GM18861 (cell line): ENCODE measurements around the gene B3GNT4.
"Not testable (repeated sequence)": the region's sequence is repeated elsewhere in the genome, so short reads cannot be mapped to it uniquely, and the experiment has no call there.

Source experiments
- ATAC-seq: cut with Tn5 transposase; IDR thresholded peaks from one replicate; pipeline ENCODE4 v1.9.1; 2021; ENCODE audit not compliant: unreplicated experiment

B3GNT4 gene

DNA sequence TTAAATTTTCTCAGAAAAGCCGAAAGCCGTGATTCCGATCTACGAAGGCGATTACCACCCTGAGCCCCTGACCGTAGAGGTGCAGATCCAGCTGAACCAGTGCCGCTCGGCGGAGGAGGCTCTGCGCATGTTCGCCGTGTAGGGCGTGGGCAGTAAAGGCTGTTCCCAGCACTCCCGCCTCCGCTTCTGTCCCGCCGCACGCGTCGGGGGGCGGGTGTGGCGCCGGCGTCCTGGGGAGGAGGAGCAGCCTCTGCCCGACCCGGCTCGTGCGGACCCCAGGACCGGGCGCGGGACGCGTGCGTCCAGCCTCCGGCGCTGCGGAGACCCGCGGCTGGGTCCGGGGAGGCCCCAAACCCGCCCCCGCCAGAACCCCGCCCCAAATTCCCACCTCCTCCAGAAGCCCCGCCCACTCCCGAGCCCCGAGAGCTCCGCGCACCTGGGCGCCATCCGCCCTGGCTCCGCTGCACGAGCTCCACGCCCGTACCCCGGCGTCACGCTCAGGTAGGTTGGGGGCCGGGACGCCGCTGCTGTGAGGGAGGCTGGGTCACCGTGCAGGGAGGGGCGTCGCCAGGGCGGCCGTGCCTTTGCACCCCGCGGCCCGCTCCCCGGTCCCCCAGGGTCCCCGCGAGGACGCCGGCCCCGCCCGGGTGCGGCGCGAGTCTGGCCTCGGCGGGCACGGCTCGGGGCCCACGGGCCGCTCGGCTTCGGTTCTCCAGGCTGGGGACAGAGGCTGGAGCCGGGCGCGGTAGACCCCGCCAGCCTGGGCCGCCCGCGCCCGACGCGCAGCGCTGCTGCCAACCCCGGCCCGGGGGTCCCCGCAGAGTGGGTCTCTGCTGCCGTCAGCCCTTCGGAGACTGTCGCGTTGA, at the start of gene B3GNT4:
Gene B3GNT4, plus strand, starts transcription at position 409 of the 866 bp plus-strand sequence. CDS start 910 bp downstream, outside the sequence.
- ATAC-seq: no peak

- no peak for ATAC-seq
Observed at GRCh38 chr12:122155705-122156104, 47.8 kb upstream of the B3GNT4 start.

DNA sequence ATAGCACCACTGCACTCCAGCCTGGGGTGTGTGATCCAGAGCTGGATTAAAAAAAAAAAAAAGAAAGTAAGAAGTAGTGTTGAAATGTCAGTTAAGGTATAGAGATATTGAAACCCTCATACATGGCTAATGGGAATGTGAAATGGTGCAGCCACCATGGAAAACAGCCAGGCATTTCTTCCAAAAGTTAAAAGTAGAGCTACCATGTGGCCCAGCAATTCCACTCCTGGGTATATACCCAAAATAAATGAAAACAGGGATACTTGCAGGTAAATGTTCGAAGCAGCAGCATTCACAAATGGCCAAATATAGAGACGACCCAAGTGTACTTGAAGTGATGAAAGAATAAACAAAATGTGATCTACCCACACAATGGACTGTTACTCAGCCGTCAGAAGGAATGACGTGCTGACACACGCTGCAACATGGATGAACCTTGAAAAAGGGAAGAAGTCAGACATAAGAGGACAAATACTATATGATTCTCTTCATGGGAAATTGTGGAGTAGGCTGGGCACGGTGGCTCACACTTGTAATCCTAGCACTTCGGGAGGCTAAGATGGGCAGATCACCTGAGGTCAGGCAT, 44.7 kb upstream of the B3GNT4 start:
- ATAC-seq: no peak

DNA sequence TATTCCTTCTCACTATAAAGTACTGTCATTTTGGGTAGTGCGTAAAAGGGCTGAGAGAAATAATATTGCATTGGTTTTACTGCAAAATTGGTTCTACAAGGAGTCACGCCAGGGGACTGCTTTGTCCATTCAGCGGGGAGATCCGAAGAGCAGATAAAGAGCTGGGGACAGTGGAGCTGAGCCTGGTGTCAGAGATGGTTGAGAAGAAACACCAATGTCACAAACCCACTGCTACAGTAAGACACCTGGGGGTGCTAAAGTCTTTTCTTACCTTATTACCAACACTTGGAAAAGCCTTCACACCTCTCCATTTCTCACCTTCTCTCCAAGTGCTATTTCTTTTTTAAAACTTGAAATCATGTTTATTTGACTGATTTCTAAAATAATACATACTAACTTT, 43.6 kb upstream of the B3GNT4 start:
- ATAC-seq: no peak

- ATAC-seq: no peak
Observed at GRCh38 chr12:122160761-122161160, 42.7 kb upstream of the B3GNT4 start.

GRCh38 chr12:122161682-122162081, 41.8 kb upstream of the B3GNT4 start:
- ATAC-seq: no peak

GRCh38 chr12:122162976-122163375, 40.5 kb upstream of the B3GNT4 start:
- ATAC-seq: no peak

DNA sequence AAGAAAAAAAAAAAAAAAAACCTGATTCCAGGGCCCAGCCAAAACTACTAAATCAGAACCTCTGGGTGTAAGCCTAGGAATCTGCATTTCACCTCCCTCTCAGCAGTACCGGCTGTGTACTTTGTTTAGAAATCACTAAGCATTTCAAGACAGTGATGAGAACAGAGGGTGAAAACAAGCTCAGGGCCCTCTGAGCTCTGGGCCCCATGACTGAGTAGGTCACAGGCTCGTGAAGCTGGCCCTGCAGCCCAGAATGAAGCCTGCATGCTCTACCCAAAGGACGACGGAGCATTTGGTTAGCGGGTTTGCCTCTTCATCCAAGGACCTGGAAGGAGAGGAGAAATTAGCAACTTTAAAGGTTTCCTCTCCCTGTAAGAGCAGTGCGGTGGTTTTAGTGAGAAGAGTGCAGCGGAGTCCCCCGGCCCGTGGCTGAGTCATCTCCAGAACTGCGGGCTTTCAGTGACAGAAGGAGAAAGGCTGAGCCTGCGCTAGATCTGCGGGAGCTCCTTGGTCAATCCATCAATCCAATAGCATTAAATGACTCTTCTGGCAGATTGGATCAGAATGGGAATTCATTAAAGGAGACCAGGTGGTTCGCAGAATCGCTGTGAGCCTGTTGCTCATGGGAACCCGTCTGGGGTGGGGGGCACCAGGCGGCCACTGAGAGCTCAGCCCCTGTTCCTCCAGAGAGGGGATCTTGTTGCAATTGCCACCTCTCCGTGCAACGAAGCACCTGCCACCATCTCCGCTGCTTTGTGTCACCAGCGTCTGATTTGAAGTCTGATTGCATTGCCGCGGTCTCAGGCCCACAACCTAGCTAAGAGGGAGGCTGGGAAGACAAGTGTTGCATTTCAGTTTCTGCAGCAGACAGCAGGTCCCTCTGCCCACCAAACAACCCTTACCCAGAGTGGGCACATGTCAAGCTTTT, 36.8 kb upstream of the B3GNT4 start:
- ATAC-seq: no peak

DNA sequence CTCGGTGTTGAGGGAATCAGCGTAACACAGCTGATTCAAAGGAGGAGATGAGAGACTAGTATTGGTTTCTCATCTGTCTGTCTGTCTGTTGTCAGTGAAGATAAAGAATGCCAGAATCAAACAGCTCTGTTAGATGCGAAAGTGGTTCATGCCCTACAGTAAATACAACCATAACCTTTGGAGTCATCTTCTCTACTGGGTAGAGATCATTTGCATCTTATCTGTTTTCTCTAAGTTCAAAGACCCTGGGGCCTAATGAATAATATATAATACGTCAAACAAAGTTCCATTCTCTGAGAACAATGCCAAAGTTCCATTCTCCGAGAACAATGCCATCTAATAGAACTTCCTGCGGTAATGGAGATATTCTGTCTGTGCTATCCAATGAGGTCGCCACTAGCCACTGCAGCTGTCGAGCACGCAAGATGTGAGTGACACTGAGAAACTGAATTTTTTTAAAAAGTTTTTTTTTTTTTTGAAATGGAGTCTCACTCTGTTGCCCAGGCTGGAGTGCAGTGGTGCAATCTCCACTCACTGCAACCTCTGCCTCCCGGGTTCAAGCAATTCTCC, 36.1 kb upstream of the B3GNT4 start:
- no peak for ATAC-seq

DNA sequence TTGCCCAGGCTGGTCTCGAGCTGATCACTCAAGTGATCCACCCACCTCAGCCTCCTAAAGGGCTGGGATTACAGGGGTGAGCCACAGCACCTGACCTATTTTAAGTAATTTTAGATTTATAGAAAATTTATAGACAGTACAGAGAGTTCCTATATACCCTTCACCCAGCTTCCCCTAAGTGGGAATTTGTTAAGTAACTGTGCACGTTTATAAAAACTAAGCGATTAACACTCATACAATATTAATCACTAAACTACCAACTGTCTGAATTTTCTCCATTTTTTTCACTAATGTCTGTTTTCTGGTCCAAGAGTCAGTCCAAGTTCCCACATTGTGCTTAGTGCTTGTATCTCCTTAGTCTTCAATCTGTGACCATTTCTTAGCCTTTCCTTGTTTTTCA, 35.0 kb upstream of the B3GNT4 start:
- ATAC-seq: no peak

GRCh38 chr12:122171399-122171798, 32.1 kb upstream of the B3GNT4 start:
- no peak for ATAC-seq

DNA sequence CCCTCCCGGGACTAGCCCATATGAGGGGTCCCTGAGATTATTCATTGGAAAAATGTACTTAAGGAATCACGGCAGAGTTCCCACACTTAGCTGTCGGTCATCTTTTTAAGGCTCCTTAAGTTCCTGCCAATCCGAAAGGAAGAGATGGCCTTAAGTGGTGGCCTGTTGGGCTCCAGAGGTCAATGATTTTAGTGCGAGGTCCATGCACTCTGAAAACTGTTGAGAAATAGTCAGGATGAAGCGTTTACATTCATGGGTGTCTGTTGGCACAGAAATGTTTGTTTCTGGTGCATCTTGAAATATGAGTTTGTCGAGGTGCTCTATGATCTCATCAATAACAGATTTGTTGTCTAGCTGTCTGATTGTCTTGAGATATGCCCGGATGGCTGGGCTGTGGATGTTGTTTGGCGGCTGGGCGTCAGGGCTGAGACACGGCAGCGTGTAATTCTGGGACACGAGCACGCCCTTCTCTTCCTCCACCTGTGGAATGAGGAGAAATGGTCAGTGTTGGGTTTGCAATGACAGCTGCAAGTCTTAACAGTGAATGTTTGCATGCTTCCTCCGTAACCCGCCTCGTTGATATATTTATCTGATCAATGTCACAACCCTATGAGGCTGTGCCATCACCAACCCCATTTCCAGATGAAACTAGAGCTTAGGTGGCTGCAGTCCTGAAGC, 31.1 kb upstream of the B3GNT4 start:
- ATAC-seq: no peak

DNA sequence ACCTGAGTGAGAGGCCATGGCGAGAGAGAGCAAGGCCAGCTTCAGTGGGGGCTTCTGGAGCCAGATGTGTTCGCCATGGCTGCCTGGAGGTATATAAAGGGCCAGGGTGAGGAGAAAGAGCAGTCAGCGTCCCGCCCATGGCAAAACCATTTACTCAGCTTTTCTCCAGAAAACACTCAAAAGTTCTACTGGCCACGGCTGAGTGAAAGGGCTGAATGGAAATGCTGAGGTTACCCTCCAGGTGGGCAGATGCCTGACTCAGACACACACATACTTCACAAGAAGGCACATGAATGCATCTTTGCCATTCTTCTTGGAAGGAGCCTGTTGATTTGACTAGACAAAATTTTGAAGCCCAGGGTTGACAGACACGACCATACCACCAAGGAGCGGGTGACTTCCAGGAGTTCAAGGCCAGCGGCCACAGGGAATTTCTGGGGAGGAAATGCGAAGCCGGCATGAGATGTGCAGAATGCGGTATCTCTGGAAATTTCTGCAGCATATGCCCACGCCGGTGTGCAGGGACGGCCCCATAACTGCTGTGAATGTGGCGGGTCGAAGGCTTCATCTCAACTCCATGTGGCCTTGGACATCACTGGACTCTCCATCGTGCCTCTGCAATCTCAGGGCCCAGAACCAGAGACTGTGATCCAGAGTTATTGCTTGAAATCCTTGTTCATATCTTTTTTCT, 29.2 kb upstream of the B3GNT4 start, which contains the start of gene IL31:
Gene IL31, minus strand, starts transcription at position 67 of the 691 bp plus-strand sequence. Its CDS starts 49 bp downstream, at position 18.
- no peak for ATAC-seq

DNA sequence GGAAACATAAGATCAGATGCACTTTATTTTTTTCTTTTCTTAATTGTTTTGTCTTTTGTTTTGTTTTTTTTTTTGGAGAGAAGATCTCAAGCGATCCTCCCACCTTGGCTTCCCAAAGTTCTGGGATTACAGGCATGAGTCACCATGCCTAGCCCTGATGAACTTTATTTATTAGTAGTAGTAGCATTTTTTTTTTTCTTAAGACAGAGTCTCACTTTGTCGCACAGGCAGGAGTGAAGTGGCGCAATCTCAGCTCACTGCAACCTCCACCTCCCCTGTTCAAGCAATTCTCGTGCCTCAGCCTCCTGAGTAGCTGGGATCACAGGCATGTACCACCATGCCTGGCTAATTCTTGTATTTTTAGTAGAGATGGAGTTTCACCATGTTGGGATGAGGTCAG, 27.0 kb upstream of the B3GNT4 start:
- not testable (repeated sequence) for ATAC-seq

DNA sequence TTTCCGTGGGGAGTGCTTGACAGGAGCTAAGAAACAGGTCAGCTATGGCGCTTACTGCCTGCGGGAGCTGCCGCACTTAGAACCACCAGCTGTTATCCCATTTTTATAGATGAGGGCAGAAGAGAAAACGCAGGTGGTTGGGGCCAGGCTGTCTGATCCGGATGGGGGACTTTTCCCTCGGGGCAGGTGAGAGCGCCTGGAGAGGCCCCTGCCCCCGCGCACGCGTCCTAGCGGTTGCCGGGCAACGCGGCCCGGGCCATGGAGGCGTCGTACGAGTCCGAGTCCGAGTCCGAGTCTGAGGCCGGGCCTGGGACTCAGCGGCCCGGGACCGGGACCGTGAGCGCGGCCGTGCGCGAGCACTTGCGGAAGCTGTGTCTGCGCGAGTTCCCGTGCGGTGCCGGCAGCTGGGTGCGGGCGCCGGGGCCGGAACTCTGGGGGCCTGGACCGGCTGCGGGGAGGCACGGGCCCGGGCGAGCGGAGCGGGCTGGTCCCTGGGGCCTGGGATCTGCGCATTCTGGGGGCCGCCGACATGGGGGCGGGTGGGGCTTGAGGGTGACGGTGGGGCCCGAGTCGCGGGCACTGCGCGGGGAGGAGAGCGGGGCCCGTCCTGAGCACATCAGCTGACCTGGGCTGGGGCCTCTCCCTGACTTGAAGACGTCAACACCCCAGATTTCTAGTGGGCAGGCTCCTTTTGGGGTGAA, 20.5 kb upstream of the B3GNT4 start, which contains the start of gene LRRC43:
Gene LRRC43, plus strand, starts transcription at position 237 of the 701 bp plus-strand sequence. Its CDS starts 22 bp downstream, at position 259.
- no peak for ATAC-seq

GRCh38 chr12:122183588-122183940, 19.9 kb upstream of the B3GNT4 start:
- no peak for ATAC-seq

GRCh38 chr12:122184517-122184916, 19.0 kb upstream of the B3GNT4 start:
- ATAC-seq: no peak

- no peak for ATAC-seq
Observed at GRCh38 chr12:122185079-122185478, 18.4 kb upstream of the B3GNT4 start.

- ATAC-seq: no peak
Observed at GRCh38 chr12:122185494-122186082, 17.9 kb upstream of the B3GNT4 start.
